Left lung (tissue), 10 donors: ENCODE results near the gene MAN1C1. TPM values are rescaled to one million over a fixed set of nuclear protein-coding genes. Genes with fewer than 3 reads are reported as not detected.
"Not testable (repeated sequence)": the region's sequence is repeated elsewhere in the genome, so short reads cannot be mapped to it uniquely, and the experiment has no call there.

Source experiments
- ATAC-seq: fragments of 200-7000 bp; cut with Tn5 transposase; one replicate; pipeline ENCODE4 v1.9.1; 2020; ENCODE audit warnings: moderate library complexity
- DNase-seq, 4 donors: peaks; one replicate each; pipeline ENCODE4 v3.0.0-alpha.2; 2013 to 2020
- H3K27ac ChIP-seq, 2 donors: fragments of 200-600 bp; sonication (generic) in 1 of 2; one replicate each; pipeline versions ENCODE4 v1.5.0 to v1.8.0; 2020 to 2021
- H3K27me3 ChIP-seq, 2 donors: fragments of 200-600 bp; sonication (generic) in 1 of 2; one replicate each; pipeline versions ENCODE4 v1.5.0 to v1.8.0; 2020 to 2021
- H3K36me3 ChIP-seq, 2 donors: fragments of 200-600 bp; sonication (generic) in 1 of 2; one replicate each; pipeline versions ENCODE4 v1.5.0 to v1.8.0; 2020 to 2021
- H3K4me1 ChIP-seq, 2 donors: fragments of 200-600 bp; one replicate each; pipeline ENCODE4 v1.8.0; 2021
- H3K4me3 ChIP-seq, 2 donors: fragments of 200-600 bp; sonication (generic) in 1 of 2; one replicate each; pipeline versions ENCODE4 v1.5.0 to v1.8.0; 2020 to 2021; ENCODE audit warnings: mild to moderate bottlenecking in 1 of 2
- H3K9me3 ChIP-seq, 2 donors: fragments of 200-600 bp; sonication (generic) in 1 of 2; one replicate each; pipeline versions ENCODE4 v1.5.0 to v1.8.0; 2020 to 2021
- CTCF ChIP-seq, 2 donors: fragments of 200-600 bp; sonication (generic) in 1 of 2; IDR thresholded peaks; one replicate each; pipeline versions ENCODE4 v1.5.0 to v1.8.0; 2021; ENCODE audit warnings: antibody characterized with exemption in 2 of 2
- intact Hi-C, 2 donors: fragments of 100-400 bp; cut with DNase I; formaldehyde crosslinking; loops; one replicate each; pipeline versions ENCODE4 v1.11.2 to v1.14.2; 2022
- polyA plus RNA-seq, 6 donors: library from polyadenylated mRNA; unstranded; fragments of 120-200 nt; gene quantifications; one replicate each; pipeline ENCODE4 v1.2.1, GENCODE V29; 2013; ENCODE audit not compliant: insufficient read length in 6 of 6
- total RNA-seq, 2 donors: library from RNA; stranded (reverse); fragmentation: NEBNext Ultra II Directional; extraction: Animal tissue kit (Norgen Biotek cat#: 25700); gene quantifications; one replicate each; pipeline ENCODE4 v1.2.1, GENCODE V29; 2021
- donor health status: DM: no; HTN: yes; CAD: no.
- donor health status: DM: no; HTN: no; CAD: no.

The MAN1C1 gene
- total and polyA plus RNA-seq, 8 donors = 14.9 to 20.3 (median 16.1) TPM

GRCh38 chr1:25631750-25632485 is 15.3 kb downstream of the MAN1C1 start:
- intact Hi-C loops = no loop called here
- no peak for DNase-seq
- Histone ChIP-seq H3K9me3 (peaks cover 0 to 14% of the 10 kb centered on the region in 2 donors), H3K36me3 (no peaks in the 10 kb centered on the region), H3K4me3 (peak overlapping the region; percentile 0 to 21), H3K27ac (peak overlapping the region in 1 of 2 donors; percentile 55), H3K27me3 (no peaks in the 10 kb centered on the region), H3K4me1 (peaks cover 0 to 17% of the 10 kb centered on the region in 2 donors)
- no peak for ATAC-seq
- no peak for TF ChIP-seq CTCF (IDR thresholded peaks at IDR 0.05)

- Histone ChIP-seq H3K9me3 (peaks cover 0 to 15% of the 10 kb centered on the region in 2 donors), H3K36me3 (no peaks in the 10 kb centered on the region), H3K4me1 (peaks cover 0 to 17% of the 10 kb centered on the region in 2 donors), H3K4me3 (no peak overlapping the region), H3K27ac (no peak overlapping the region), H3K27me3 (no peaks in the 10 kb centered on the region)
- ATAC-seq (no peak), DNase-seq (no peak)
- no peak for TF ChIP-seq CTCF (IDR thresholded peaks at IDR 0.05)
- intact Hi-C loops = no loop called here
Measured at GRCh38 chr1:25634066-25634465, 17.5 kb downstream of the MAN1C1 start.

- Histone ChIP-seq H3K27ac (no peak overlapping the region), H3K36me3 (no peaks in the 10 kb centered on the region), H3K4me3 (no peak overlapping the region), H3K9me3 (peaks cover 0 to 15% of the 10 kb centered on the region in 2 donors), H3K27me3 (no peaks in the 10 kb centered on the region), H3K4me1 (peaks cover 0 to 17% of the 10 kb centered on the region in 2 donors)
- DNase-seq (no peak), ATAC-seq (no peak)
- no peak for TF ChIP-seq CTCF (IDR thresholded peaks at IDR 0.05)
- intact Hi-C loops = no loop called here
Measured at GRCh38 chr1:25634896-25635295, 18.3 kb downstream of the MAN1C1 start.

GRCh38 chr1:25636141-25636540 is 19.6 kb downstream of the MAN1C1 start:
- ATAC-seq, H3K4me3 ChIP-seq, H3K27me3 ChIP-seq, intact Hi-C loops, DNase-seq, H3K27ac ChIP-seq, H3K36me3 ChIP-seq: not testable (repeated sequence)
- Histone ChIP-seq H3K9me3 (peaks cover 0 to 15% of the 10 kb centered on the region in 2 donors), H3K4me1 (peaks cover 0 to 12% of the 10 kb centered on the region in 2 donors)

- no peak for ATAC-seq
- intact Hi-C loops = no loop called here
- Histone ChIP-seq H3K36me3 (no peaks in the 10 kb centered on the region), H3K27me3 (no peaks in the 10 kb centered on the region), H3K4me1 (peaks cover 0 to 14% of the 10 kb centered on the region in 2 donors), H3K9me3 (peaks cover 0 to 12% of the 10 kb centered on the region in 2 donors), H3K27ac (no peak overlapping the region), H3K4me3 (no peak overlapping the region)
- TF ChIP-seq CTCF (IDR thresholded peaks at IDR 0.05) = no peak
- peak in 1 of 4 donors; percentile 18 for DNase-seq
Measured at GRCh38 chr1:25640646-25641328, 24.2 kb downstream of the MAN1C1 start.
